Adipose tissue (tissue), 3 donors: ENCODE data around the gene CBLN1. TPM values are rescaled to one million over a fixed set of nuclear protein-coding genes. Genes with fewer than 3 reads are reported as not detected.

Experiments
- H3K27ac ChIP-seq: one replicate; pipeline ENCODE4 v1.5.1; 2013; ENCODE audit warnings: low read depth, low read length
- WGBS, 3 donors: extraction: QIAGEN DNeasy Blood & Tissue Kit; methylation state at CpG; one replicate each; pipeline ENCODE4 v1.1.7; 2013; 5-methylcytosine and 5-hydroxymethylcytosine counted together
- polyA plus RNA-seq, 3 donors: library from polyadenylated mRNA; stranded (reverse); fragments of 200-250 nt; gene quantifications; one replicate each; pipeline ENCODE4 v1.2.3, GENCODE V29; 2013
- donor health status: healthy with polysubstance abuse.
- donor health status: Bipolar disorder and iron deficiency.
- donor health status: healthy.

CBLN1 gene
- 1 to 10 TPM in 2 of 3 donors, under 1 TPM in 1; 0.30 to 2.1 (median 1.9) TPM for polyA plus RNA-seq

GRCh38 chr16:49281480-49281842, at the start of gene CBLN1:
CBLN1 (minus strand) TSS chr16:49281838; CDS start chr16:49281465, 373 bp downstream.
- no peak within 1 kb of the TSS for H3K27ac ChIP-seq
- WGBS, 3 donors = 0 to 3% (median 2%) methylated on average over 29 to 45 of the region's 45 CpGs

- no peak overlapping the region for H3K27ac ChIP-seq
- WGBS, 3 donors = 69 to 77% (median 72%) methylated on average over 9 of the region's 9 CpGs
Measured at GRCh38 chr16:49330562-49331201, 49.0 kb upstream of the CBLN1 start.

- WGBS, 3 donors = 76 to 86% (median 79%) methylated on average over 4 of the region's 4 CpGs
- H3K27ac ChIP-seq = no peak overlapping the region
Measured at GRCh38 chr16:49328325-49328724, 46.7 kb upstream of the CBLN1 start.

GRCh38 chr16:49327466-49327865, 45.8 kb upstream of the CBLN1 start:
- WGBS, 3 donors = 41 to 77% (median 75%) methylated on average over 4 of the region's 4 CpGs

GRCh38 chr16:49324703-49325102, 43.1 kb upstream of the CBLN1 start:
- no peak overlapping the region for H3K27ac ChIP-seq
- 85 to 92% (median 89%) methylated on average over 9 of the region's 9 CpGs for WGBS, 3 donors

More at GRCh38 chr16:49327466-49327865, 45.8 kb upstream of the CBLN1 start:
- H3K27ac ChIP-seq = no peak overlapping the region

- 90 to 96% (median 91%) methylated on average over 1 of the region's 1 CpG for WGBS, 3 donors
Measured at GRCh38 chr16:49315602-49316001, 34.0 kb upstream of the CBLN1 start.

GRCh38 chr16:49312389-49312985, 30.8 kb upstream of the CBLN1 start:
- H3K27ac ChIP-seq = no peak overlapping the region
- WGBS, 3 donors = 37 to 55% (median 51%) methylated on average over 10 of the region's 10 CpGs

More at GRCh38 chr16:49315602-49316001, 34.0 kb upstream of the CBLN1 start:
- no peak overlapping the region for H3K27ac ChIP-seq

GRCh38 chr16:49311823-49312222, 30.2 kb upstream of the CBLN1 start:
- 67 to 72% (median 70%) methylated on average over 6 of the region's 6 CpGs for WGBS, 3 donors
- H3K27ac ChIP-seq = no peak overlapping the region

GRCh38 chr16:49307176-49307575, 25.5 kb upstream of the CBLN1 start:
- WGBS, 3 donors = 73 to 80% (median 79%) methylated on average over 2 of the region's 2 CpGs
- no peak overlapping the region for H3K27ac ChIP-seq

- no peak overlapping the region for H3K27ac ChIP-seq
Measured at GRCh38 chr16:49305406-49305805, 23.8 kb upstream of the CBLN1 start.

GRCh38 chr16:49292413-49292812, 10.8 kb upstream of the CBLN1 start:
- WGBS, 3 donors = 70 to 72% (median 71%) methylated on average over 2 of the region's 2 CpGs
- no peak overlapping the region for H3K27ac ChIP-seq

- WGBS, 3 donors = 44 to 58% (median 48%) methylated on average over 3 of the region's 3 CpGs
- H3K27ac ChIP-seq = no peak overlapping the region
Measured at GRCh38 chr16:49287572-49287971, 5.9 kb upstream of the CBLN1 start.

GRCh38 chr16:49284962-49285361, 3.3 kb upstream of the CBLN1 start:
- WGBS, 3 donors = 53 to 73% (median 54%) methylated on average over 4 of the region's 4 CpGs
- H3K27ac ChIP-seq = no peak overlapping the region

GRCh38 chr16:49283376-49284049, 1.9 kb upstream of the CBLN1 start:
- WGBS, 3 donors = 4 to 5% (median 4%) methylated on average over 25 of the region's 25 CpGs
- H3K27ac ChIP-seq = no peak overlapping the region

- no peak overlapping the region for H3K27ac ChIP-seq
- 1 to 4% (median 3%) methylated on average over 46 to 49 of the region's 49 CpGs for WGBS, 3 donors
Measured at GRCh38 chr16:49282690-49283375, 1.2 kb upstream of the CBLN1 start.

- 1 to 3% (median 1%) methylated on average over 70 to 119 of the region's 124 CpGs for WGBS, 3 donors
- no peak overlapping the region for H3K27ac ChIP-seq
Measured at GRCh38 chr16:49281843-49282642, 405 bp upstream of the CBLN1 start.

GRCh38 chr16:49280841-49281371, 732 bp downstream of the CBLN1 start:
- 2 to 4% (median 3%) methylated on average over 37 of the region's 37 CpGs for WGBS, 3 donors
- no peak overlapping the region for H3K27ac ChIP-seq

- no peak overlapping the region for H3K27ac ChIP-seq
- 2 to 3% (median 3%) methylated on average over 38 to 39 of the region's 39 CpGs for WGBS, 3 donors
Measured at GRCh38 chr16:49280105-49280741, 1.4 kb downstream of the CBLN1 start.
